GM21390 (cell line): ENCODE measurements around the gene FAM171A2.

ENCODE experiments used
- ATAC-seq: cut with Tn5 transposase; IDR thresholded peaks from one replicate; pipeline ENCODE4 v1.9.1; 2021; ENCODE audit not compliant: unreplicated experiment

The FAM171A2 gene

DNA sequence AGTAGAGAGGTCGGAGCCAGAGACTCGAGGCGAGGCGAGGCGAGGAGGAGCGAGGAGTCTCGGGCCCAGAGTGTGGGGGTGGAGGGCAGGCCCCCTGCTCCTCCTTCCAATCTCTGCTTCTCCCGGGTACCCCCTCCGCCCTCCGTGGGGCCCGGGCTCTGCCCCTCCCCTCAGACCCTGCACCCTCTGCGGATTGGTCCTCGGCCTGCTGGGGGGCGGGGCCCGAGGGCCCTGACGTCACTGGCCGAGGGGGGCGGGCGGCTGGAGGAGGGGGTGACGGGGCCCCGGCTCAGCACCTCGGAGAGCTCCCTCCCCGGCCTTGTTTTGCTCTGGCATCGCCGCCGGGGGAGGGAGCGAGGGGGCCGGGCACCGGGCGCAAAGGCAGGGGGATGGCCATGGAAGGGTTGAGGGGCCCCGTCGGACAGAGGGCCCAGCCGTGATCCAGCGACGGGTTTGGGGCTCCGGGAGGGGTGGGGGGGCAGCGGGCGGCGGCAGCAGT lies 55.3 kb downstream of the FAM171A2 start, which contains the start of gene RUNDC3A:
TSS of gene RUNDC3A (plus strand) at position 282 of the 499 bp plus-strand sequence. CDS start 232 bp downstream, outside the sequence.
- no peak for ATAC-seq

GRCh38 chr17:44307387-44308186 lies 56.1 kb downstream of the FAM171A2 start:
- ATAC-seq, result no peak

DNA sequence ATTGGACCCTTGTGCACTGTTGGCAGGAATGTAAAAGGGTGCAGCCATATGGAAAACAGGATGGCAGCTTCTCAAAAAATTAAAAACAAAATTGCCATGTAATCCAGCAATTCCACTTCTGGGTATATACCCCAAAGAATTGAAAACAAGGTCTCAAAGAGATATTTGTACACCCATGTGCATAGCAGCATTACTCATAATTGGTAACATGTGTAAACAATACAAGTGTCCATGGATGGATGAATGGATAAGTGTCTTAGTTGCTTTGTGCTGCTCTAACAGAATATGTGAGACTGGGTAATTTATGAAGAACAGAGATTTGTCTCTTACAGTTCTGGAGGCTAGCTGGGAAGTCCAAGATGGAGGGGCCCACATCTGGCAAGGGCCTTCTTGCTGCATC lies 59.0 kb downstream of the FAM171A2 start:
- ATAC-seq, result no peak
